Measurements from ENCODE around the gene CDYL2.

DNA sequence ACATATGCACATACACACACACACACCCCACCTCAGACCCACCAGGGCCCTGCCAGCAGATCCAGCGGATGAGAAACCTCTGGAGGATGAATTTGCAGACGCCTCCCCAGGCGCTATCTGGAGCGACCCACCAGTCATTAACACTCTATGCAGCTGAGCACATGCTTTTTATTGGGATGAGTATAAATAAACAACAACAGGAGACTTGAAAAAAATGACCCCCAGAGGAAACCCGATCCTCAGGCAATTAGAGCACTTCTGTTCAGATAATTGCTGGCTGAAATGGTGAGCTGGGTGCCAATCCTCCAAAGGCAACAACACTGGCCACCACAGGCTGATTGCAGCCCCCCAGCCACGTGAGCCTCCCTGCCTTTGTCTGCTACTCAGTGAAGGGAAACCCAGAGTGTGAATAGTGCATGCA, 230.7 kb downstream of the CDYL2 start:
- TF ChIP-seq, protein P1, sequence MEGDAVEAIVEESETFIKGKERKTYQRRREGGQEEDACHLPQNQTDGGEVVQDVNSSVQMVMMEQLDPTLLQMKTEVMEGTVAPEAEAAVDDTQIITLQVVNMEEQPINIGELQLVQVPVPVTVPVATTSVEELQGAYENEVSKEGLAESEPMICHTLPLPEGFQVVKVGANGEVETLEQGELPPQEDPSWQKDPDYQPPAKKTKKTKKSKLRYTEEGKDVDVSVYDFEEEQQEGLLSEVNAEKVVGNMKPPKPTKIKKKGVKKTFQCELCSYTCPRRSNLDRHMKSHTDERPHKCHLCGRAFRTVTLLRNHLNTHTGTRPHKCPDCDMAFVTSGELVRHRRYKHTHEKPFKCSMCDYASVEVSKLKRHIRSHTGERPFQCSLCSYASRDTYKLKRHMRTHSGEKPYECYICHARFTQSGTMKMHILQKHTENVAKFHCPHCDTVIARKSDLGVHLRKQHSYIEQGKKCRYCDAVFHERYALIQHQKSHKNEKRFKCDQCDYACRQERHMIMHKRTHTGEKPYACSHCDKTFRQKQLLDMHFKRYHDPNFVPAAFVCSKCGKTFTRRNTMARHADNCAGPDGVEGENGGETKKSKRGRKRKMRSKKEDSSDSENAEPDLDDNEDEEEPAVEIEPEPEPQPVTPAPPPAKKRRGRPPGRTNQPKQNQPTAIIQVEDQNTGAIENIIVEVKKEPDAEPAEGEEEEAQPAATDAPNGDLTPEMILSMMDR (IDR thresholded peaks at IDR 0.05), result no peak
- no peak for TF ChIP-seq POLR2A (IDR thresholded peaks at IDR 0.05)

Data from Peyer's patch (tissue), 4 donors.